Measurements from ENCODE around the gene MPV17. TPM values are rescaled to one million over a fixed set of nuclear protein-coding genes. Genes with fewer than 3 reads are reported as not detected.

Gene MPV17
- total RNA-seq, 1 experiment from 2014 or later, result 51.5 TPM

GRCh38 chr2:27261241-27261925 is 61.5 kb downstream of the MPV17 start:
- peaks cover 26% of the 10 kb centered on the region for H3K4me1 Mint-ChIP-seq
- peaks cover 30% of the 10 kb centered on the region for H3K27me3 Mint-ChIP-seq (ENCODE audit: low read depth)
- CTCF ChIA-PET, result interaction anchor here (1.0 to 7.7 kb wide), 7 partner anchors 10 to 174 kb away, joined by 3 to 124 read pairs (median 5); partner anchors contain the start of gene TRIM54
- DNase-seq (ENCODE audit: low spot score), result no peak
- no peak for ATAC-seq
- H3K36me3 Mint-ChIP-seq, result no peaks in the 10 kb centered on the region
- peak overlapping the region; percentile 77 for H3K4me3 Mint-ChIP-seq
- no peaks in the 10 kb centered on the region for H3K9me3 Mint-ChIP-seq
- TF ChIP-seq USF2 (CRISPR knock-in tag; IDR thresholded peaks at IDR 0.05) (no peak), ATF3 (CRISPR knock-in tag; conservative IDR thresholded peaks at IDR 0.05) (no peak), RELA (CRISPR knock-in tag; IDR thresholded peaks at IDR 0.05; ENCODE audit: borderline replicate concordance) (no peak), ZMAT4 (CRISPR knock-in tag; IDR thresholded peaks at IDR 0.05) (no peak), ZNF416 (CRISPR knock-in tag; IDR thresholded peaks at IDR 0.05) (no peak), GTF2I (CRISPR knock-in tag; conservative IDR thresholded peaks at IDR 0.05) (no peak), NFATC4 (CRISPR knock-in tag; IDR thresholded peaks at IDR 0.05) (no peak), CREB1 (CRISPR knock-in tag; IDR thresholded peaks at IDR 0.05) (no peak)
- TF ChIP-seq, protein P1, sequence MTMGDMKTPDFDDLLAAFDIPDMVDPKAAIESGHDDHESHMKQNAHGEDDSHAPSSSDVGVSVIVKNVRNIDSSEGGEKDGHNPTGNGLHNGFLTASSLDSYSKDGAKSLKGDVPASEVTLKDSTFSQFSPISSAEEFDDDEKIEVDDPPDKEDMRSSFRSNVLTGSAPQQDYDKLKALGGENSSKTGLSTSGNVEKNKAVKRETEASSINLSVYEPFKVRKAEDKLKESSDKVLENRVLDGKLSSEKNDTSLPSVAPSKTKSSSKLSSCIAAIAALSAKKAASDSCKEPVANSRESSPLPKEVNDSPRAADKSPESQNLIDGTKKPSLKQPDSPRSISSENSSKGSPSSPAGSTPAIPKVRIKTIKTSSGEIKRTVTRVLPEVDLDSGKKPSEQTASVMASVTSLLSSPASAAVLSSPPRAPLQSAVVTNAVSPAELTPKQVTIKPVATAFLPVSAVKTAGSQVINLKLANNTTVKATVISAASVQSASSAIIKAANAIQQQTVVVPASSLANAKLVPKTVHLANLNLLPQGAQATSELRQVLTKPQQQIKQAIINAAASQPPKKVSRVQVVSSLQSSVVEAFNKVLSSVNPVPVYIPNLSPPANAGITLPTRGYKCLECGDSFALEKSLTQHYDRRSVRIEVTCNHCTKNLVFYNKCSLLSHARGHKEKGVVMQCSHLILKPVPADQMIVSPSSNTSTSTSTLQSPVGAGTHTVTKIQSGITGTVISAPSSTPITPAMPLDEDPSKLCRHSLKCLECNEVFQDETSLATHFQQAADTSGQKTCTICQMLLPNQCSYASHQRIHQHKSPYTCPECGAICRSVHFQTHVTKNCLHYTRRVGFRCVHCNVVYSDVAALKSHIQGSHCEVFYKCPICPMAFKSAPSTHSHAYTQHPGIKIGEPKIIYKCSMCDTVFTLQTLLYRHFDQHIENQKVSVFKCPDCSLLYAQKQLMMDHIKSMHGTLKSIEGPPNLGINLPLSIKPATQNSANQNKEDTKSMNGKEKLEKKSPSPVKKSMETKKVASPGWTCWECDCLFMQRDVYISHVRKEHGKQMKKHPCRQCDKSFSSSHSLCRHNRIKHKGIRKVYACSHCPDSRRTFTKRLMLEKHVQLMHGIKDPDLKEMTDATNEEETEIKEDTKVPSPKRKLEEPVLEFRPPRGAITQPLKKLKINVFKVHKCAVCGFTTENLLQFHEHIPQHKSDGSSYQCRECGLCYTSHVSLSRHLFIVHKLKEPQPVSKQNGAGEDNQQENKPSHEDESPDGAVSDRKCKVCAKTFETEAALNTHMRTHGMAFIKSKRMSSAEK (CRISPR knock-in tag; IDR thresholded peaks at IDR 0.05; ENCODE audit: borderline replicate concordance), result no peak
- TF ChIP-seq, protein P2, sequence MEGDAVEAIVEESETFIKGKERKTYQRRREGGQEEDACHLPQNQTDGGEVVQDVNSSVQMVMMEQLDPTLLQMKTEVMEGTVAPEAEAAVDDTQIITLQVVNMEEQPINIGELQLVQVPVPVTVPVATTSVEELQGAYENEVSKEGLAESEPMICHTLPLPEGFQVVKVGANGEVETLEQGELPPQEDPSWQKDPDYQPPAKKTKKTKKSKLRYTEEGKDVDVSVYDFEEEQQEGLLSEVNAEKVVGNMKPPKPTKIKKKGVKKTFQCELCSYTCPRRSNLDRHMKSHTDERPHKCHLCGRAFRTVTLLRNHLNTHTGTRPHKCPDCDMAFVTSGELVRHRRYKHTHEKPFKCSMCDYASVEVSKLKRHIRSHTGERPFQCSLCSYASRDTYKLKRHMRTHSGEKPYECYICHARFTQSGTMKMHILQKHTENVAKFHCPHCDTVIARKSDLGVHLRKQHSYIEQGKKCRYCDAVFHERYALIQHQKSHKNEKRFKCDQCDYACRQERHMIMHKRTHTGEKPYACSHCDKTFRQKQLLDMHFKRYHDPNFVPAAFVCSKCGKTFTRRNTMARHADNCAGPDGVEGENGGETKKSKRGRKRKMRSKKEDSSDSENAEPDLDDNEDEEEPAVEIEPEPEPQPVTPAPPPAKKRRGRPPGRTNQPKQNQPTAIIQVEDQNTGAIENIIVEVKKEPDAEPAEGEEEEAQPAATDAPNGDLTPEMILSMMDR (IDR thresholded peaks at IDR 0.05), result no peak
- POLR2A ChIA-PET, result no interaction called here
- no peak overlapping the region for H3K27ac Mint-ChIP-seq

Other genes with a start within 250 kb of the MPV17 start
- 3.0 to 4.0 TPM (median 3.5 TPM) in 3 replicates for gene EMILIN1, start 244.5 kb downstream of the MPV17 start, total RNA-seq (2021)
- 15.5 to 17.4 TPM (median 17.4 TPM) in 3 replicates for gene KHK, start 236.3 kb downstream of the MPV17 start, total RNA-seq (2021)
- gene CGREF1, start 204.0 kb downstream of the MPV17 start, total RNA-seq (2021), result 3.5 to 4.0 TPM (median 3.8 TPM) in 3 replicates
- 0.31 to 0.62 TPM (median 0.53 TPM) in 3 replicates for gene ABHD1, start 199.3 kb downstream of the MPV17 start, total RNA-seq (2021)
- gene PREB, start 188.5 kb downstream of the MPV17 start, total RNA-seq (2021), result 56.7 to 69.2 TPM (median 56.7 TPM) in 3 replicates
- gene PRR30, start 183.7 kb downstream of the MPV17 start, total RNA-seq (2021), result not detected in 3 replicates
- 0.05 to 0.14 TPM (median 0.13 TPM) in 3 replicates for gene TCF23, start 174.1 kb downstream of the MPV17 start, total RNA-seq (2021)
- 97.2 to 115 TPM (median 109 TPM) in 3 replicates for gene ATRAID, start 111.1 kb downstream of the MPV17 start, total RNA-seq (2021)
- 80.8 to 111 TPM (median 86.4 TPM) in 3 replicates for gene SLC5A6, start 110.8 kb downstream of the MPV17 start, total RNA-seq (2021)
- gene CAD, start 105.7 kb downstream of the MPV17 start, total RNA-seq (2021), result 145 to 178 TPM (median 150 TPM) in 3 replicates
- gene SLC30A3, start 60.0 kb downstream of the MPV17 start, total RNA-seq (2021), result 8.0 to 8.9 TPM (median 8.1 TPM) in 3 replicates
- gene DNAJC5G, start 47.7 kb downstream of the MPV17 start, total RNA-seq (2021), result 0.18 to 0.44 TPM (median 0.34 TPM) in 3 replicates
- gene TRIM54, start 40.7 kb downstream of the MPV17 start, total RNA-seq (2021), result 3.0 to 3.4 TPM (median 3.3 TPM) in 3 replicates
- gene UCN, start 14.7 kb downstream of the MPV17 start, total RNA-seq (2021), result 0.68 to 1.2 TPM (median 0.71 TPM) in 3 replicates
- gene GTF3C2, start 33.7 kb upstream of the MPV17 start, total RNA-seq (2021), result 103 to 123 TPM (median 107 TPM) in 3 replicates
- gene EIF2B4, start 47.2 kb upstream of the MPV17 start, total RNA-seq (2021), result 46.6 to 53.6 TPM (median 49.1 TPM) in 3 replicates
- 72.5 to 75.3 TPM (median 74.7 TPM) in 3 replicates for gene SNX17, start 47.5 kb upstream of the MPV17 start, total RNA-seq (2021)
- gene ZNF513, start 57.6 kb upstream of the MPV17 start, total RNA-seq (2021), result 23.6 to 27.4 TPM (median 24.5 TPM) in 3 replicates
- 140 to 193 TPM (median 147 TPM) in 3 replicates for gene PPM1G, start 86.5 kb upstream of the MPV17 start, total RNA-seq (2021)
- 108 to 110 TPM (median 108 TPM) in 3 replicates for gene NRBP1, start 105.5 kb upstream of the MPV17 start, total RNA-seq (2021)
- gene KRTCAP3, start 119.3 kb upstream of the MPV17 start, total RNA-seq (2021), result 41.9 to 50.0 TPM (median 49.2 TPM) in 3 replicates
- gene IFT172, start 166.6 kb upstream of the MPV17 start, total RNA-seq (2021), result 19.8 to 25.3 TPM (median 22.7 TPM) in 3 replicates
- 12.5 to 14.1 TPM (median 13.0 TPM) in 3 replicates for gene FNDC4, start 172.1 kb upstream of the MPV17 start, total RNA-seq (2021)
- gene GCKR, start 173.7 kb upstream of the MPV17 start, total RNA-seq (2021), result 0.64 to 1.1 TPM (median 0.72 TPM) in 3 replicates